Sigmoid colon (tissue), 7 donors: Measurements from ENCODE around the gene ANTXR2. TPM values are rescaled to one million over a fixed set of nuclear protein-coding genes. Genes with fewer than 3 reads are reported as not detected.

Experiments used
- DNase-seq: peaks from one replicate; pipeline ENCODE4 v3.0.0-alpha.2; 2019
- H3K27ac ChIP-seq, 4 donors: fragments of 200-600 bp; sonication (generic); one replicate each; pipeline ENCODE4 v1.5.1; 2016 to 2019; ENCODE audit warnings: mild to moderate bottlenecking in 1 of 4
- H3K27me3 ChIP-seq, 3 donors: fragments of 200-600 bp; sonication (generic); one replicate each; pipeline ENCODE4 v1.5.1; 2019; ENCODE audit warnings: mild to moderate bottlenecking in 1 of 3
- H3K36me3 ChIP-seq, 4 donors: fragments of 200-600 bp; sonication (generic); one replicate each; pipeline ENCODE4 v1.5.1; 2016 to 2019
- H3K4me1 ChIP-seq, 4 donors: fragments of 200-600 bp; sonication (generic); one replicate each; pipeline ENCODE4 v1.5.1; 2017 to 2019
- H3K4me3 ChIP-seq, 4 donors: fragments of 200-600 bp; sonication (generic); one replicate each; pipeline ENCODE4 v1.5.1; 2017 to 2019; ENCODE audit warnings: mild to moderate bottlenecking in 2 of 4, moderate library complexity in 1 of 4
- H3K9me3 ChIP-seq, 4 donors: fragments of 200-600 bp in 3 of 4; sonication (generic) in 3 of 4; one replicate each; pipeline versions ENCODE4 v1.5.1 to v1.6.1; 2013 to 2019
- CTCF ChIP-seq, 4 experiments: fragments of 450-650 bp in 3 of 4; fragments of 200-600 bp in 1 of 4; IDR thresholded peaks; one replicate each; pipeline ENCODE4 v1.5.1; 2016 to 2019; ENCODE audit warnings: antibody characterized with exemption in 4 of 4, mild to moderate bottlenecking in 3 of 4, moderate library complexity in 2 of 4
- EP300 ChIP-seq, 4 donors: sonication (generic); formaldehyde crosslinking; IDR thresholded peaks; one replicate each; pipeline ENCODE4 v1.6.1; 2017; ENCODE audit warnings: antibody characterized with exemption in 4 of 4
- POLR2A ChIP-seq, 2 donors: fragments of 450-650 bp; IDR thresholded peaks; one replicate each; pipeline ENCODE4 v1.6.1; 2016; ENCODE audit warnings: antibody characterized with exemption in 2 of 2, mild to moderate bottlenecking in 2 of 2, moderate library complexity in 2 of 2
- POLR2AphosphoS5 ChIP-seq, 4 donors: sonication (generic); formaldehyde crosslinking; IDR thresholded peaks; one replicate each; pipeline ENCODE4 v1.6.1; 2017; ENCODE audit warnings: antibody characterized with exemption in 4 of 4
- WGBS, 2 donors: extraction: QIAGEN DNeasy Blood & Tissue Kit; methylation state at CpG; one replicate each; pipeline ENCODE4 v1.1.7; 2013; 5-methylcytosine and 5-hydroxymethylcytosine counted together
- intact Hi-C: fragments of 100-400 bp; cut with DNase I; formaldehyde crosslinking; loops from one replicate; pipeline ENCODE4 v1.15.1; 2023
- polyA plus RNA-seq, 3 donors: library from polyadenylated mRNA; stranded (reverse); fragments of 200-250 nt; gene quantifications; one replicate each; pipeline ENCODE4 v1.2.3, GENCODE V29; 2013
- total RNA-seq, 4 donors: library from RNA; depleted of rRNA; stranded (reverse); fragments of >200 nt; gene quantifications; one replicate each; pipeline ENCODE4 v1.1.0, GENCODE V29; 2016
- donor health status: healthy with polysubstance abuse.
- donor health status: Bipolar disorder and iron deficiency.
- donor health status: healthy.

ANTXR2 gene
- total and polyA plus RNA-seq, 7 donors = 11.4 to 237 (median 170) TPM

DNA sequence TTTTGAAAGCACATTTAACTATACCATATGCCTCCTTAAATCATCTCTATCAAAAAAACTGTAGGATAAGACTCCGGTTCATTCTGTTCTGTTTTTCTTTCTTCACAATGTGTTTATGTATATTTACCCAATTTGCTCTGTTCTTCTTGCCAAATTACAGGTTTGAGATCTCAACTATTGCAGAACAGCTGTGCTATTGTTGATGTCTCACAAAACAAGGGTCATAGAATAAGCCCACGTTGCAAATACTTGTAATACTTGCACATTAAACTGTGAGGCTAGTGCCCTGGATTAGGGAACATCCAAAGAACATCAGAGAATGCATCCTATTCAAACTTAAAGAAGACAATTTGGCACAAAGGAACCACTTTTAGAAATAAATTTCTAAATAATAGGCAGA, 45.4 kb downstream of the ANTXR2 start:
- no peaks in the 10 kb centered on the region for H3K27me3 ChIP-seq

GRCh38 chr4:80026100-80026499, 46.9 kb downstream of the ANTXR2 start:
- Histone ChIP-seq H3K4me3 (no peak overlapping the region), H3K36me3 (peaks cover 8 to 94% (median 24%) of the 10 kb centered on the region in 4 donors), H3K4me1 (peaks cover 0 to 21% (median 17%) of the 10 kb centered on the region in 4 donors), H3K9me3 (no peaks in the 10 kb centered on the region), H3K27me3 (no peaks in the 10 kb centered on the region), H3K27ac (no peak overlapping the region)
- no peak for DNase-seq
- intact Hi-C loops = no loop called here
- 93 to 96% methylated on average over 4 of the region's 4 CpGs for WGBS, 2 donors
- TF ChIP-seq EP300 (IDR thresholded peaks at IDR 0.05) = no peak
- TF ChIP-seq POLR2AphosphoS5 (IDR thresholded peaks at IDR 0.05) = no peak
- no peak for TF ChIP-seq POLR2A (IDR thresholded peaks at IDR 0.05)
- TF ChIP-seq CTCF (IDR thresholded peaks at IDR 0.05) = no peak

More for the DNA sequence above, 45.4 kb downstream of the ANTXR2 start:
- TF ChIP-seq POLR2AphosphoS5 (IDR thresholded peaks at IDR 0.05) (no peak), EP300 (IDR thresholded peaks at IDR 0.05) (no peak), POLR2A (IDR thresholded peaks at IDR 0.05) (no peak), CTCF (IDR thresholded peaks at IDR 0.05) (no peak)
- no peak for DNase-seq
- Histone ChIP-seq H3K36me3 (peaks cover 8 to 96% (median 23%) of the 10 kb centered on the region in 4 donors), H3K27ac (peak overlapping the region in 2 of 4 donors; percentile 11 to 21), H3K9me3 (no peaks in the 10 kb centered on the region), H3K4me1 (peaks cover 0 to 29% (median 17%) of the 10 kb centered on the region in 4 donors), H3K4me3 (no peak overlapping the region)
- WGBS, 2 donors = 70 to 71% methylated on average over 2 of the region's 2 CpGs
- intact Hi-C loops = no loop called here

- 95 to 96% methylated on average over 1 of the region's 1 CpG for WGBS, 2 donors
Measured at GRCh38 chr4:80024335-80024734, 48.7 kb downstream of the ANTXR2 start.

DNA sequence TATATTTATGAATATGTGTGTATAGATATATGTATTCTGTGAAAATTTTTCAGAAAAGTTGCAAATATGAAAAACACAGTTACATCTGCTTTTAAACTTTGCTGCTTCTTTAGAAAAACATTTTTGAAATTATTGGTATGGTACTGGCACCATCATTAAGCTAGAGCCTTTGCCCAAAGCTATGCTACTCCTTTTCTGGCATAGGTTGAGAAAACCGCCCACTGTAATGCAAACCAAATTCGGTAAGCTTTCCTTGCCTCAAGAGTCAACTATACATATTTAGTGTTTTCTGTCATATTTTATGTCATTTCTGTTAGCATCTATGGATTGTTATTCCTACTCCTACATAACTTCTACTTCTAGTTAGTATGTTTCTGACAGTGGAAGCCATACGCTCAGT, 50.7 kb downstream of the ANTXR2 start:
- H3K27me3 ChIP-seq = no peaks in the 10 kb centered on the region
- 96 to 97% methylated on average over 3 of the region's 3 CpGs for WGBS, 2 donors
- no peak overlapping the region for H3K4me3 ChIP-seq
- no peaks in the 10 kb centered on the region for H3K9me3 ChIP-seq
- intact Hi-C loops = loop anchor here (5.0 kb wide), 1 partner anchor 35 kb away; no protein-coding TSS in a partner anchor
- H3K36me3 ChIP-seq = peaks cover 0 to 95% (median 25%) of the 10 kb centered on the region in 4 donors
- H3K27ac ChIP-seq = no peak overlapping the region
- DNase-seq = no peak
- H3K4me1 ChIP-seq = peaks cover 0 to 11% (median 5%) of the 10 kb centered on the region in 4 donors
- TF ChIP-seq POLR2A (IDR thresholded peaks at IDR 0.05) (no peak), EP300 (IDR thresholded peaks at IDR 0.05) (no peak), POLR2AphosphoS5 (IDR thresholded peaks at IDR 0.05) (no peak), CTCF (IDR thresholded peaks at IDR 0.05) (no peak)

More at GRCh38 chr4:80024335-80024734, 48.7 kb downstream of the ANTXR2 start:
- no peaks in the 10 kb centered on the region for H3K9me3 ChIP-seq
- no peak overlapping the region for H3K4me3 ChIP-seq
- intact Hi-C loops = loop anchor here (5.0 kb wide), 1 partner anchor 37 kb away; no protein-coding TSS in a partner anchor
- H3K27me3 ChIP-seq = no peaks in the 10 kb centered on the region
- TF ChIP-seq CTCF (IDR thresholded peaks at IDR 0.05) (no peak), POLR2A (IDR thresholded peaks at IDR 0.05) (no peak), POLR2AphosphoS5 (IDR thresholded peaks at IDR 0.05) (no peak), EP300 (IDR thresholded peaks at IDR 0.05) (no peak)
- H3K4me1 ChIP-seq = peaks cover 0 to 21% (median 16%) of the 10 kb centered on the region in 4 donors
- H3K27ac ChIP-seq = peak overlapping the region in 1 of 4 donors; percentile 8
- H3K36me3 ChIP-seq = peaks cover 0 to 93% (median 15%) of the 10 kb centered on the region in 4 donors
- no peak for DNase-seq
